ENCODE measurements around the gene F13A1.

The F13A1 gene

DNA sequence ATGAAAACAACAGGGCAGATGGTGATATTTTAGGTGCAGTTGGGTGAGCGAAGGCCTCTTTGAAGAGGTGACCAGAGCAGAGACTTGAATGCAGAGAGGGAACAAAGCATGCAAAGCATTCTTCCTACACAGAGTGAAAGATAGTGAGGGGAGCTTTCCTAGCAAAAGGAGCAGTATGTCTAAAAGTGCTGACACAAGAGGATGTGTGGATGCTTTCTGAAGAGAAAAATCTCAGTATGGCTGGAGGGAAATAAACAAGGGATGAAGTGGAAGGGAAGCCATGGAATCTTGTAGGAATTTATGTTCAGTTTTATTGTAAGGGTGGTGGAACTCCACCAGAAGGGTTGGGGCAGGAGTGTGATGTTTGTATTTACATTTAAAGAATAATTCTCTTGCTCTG is 128.6 kb downstream of the F13A1 start:
- DNase-seq (ENCODE audit: low read depth) = no peak

DNA sequence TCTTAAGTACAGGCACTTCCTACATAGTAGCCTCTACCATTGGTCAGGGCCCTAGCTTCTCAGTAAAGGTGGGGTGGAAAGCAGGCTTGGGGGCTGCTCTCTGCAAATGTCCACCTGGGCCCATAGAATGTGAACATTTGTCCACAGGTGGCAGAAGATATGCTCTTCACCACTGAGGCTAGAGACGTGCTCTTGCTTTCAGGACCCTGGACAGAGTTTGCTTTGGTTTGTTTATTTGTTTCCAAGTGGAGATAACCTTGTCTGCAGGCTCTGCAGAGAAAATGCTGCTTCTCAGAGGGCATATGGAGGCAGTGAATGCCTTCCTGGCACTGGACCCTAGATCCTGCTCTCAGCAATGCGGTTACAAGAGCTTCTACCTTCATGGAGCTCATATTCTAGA is 129.0 kb downstream of the F13A1 start:
- no peak for DNase-seq (ENCODE audit: low read depth)

DNA sequence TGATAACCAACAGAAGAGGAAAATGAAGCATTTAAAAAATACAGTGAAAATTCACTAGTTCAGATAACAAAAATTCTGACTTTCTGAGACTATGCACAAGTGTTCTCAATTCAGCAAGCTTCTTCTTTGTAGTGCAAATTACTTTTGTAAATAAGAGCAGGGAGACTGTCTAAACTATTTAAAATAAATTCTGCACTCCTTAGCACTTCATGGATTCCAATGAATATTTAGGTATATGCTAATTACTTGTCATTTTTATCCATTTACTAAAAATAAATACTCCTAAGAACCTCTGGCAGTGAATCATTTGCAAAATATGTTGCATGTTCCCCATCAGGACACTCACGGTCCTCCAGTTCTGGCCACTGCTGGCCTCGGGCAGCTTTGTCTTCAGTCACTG is 139.8 kb downstream of the F13A1 start:
- no peak for DNase-seq (ENCODE audit: low read depth)

DNA sequence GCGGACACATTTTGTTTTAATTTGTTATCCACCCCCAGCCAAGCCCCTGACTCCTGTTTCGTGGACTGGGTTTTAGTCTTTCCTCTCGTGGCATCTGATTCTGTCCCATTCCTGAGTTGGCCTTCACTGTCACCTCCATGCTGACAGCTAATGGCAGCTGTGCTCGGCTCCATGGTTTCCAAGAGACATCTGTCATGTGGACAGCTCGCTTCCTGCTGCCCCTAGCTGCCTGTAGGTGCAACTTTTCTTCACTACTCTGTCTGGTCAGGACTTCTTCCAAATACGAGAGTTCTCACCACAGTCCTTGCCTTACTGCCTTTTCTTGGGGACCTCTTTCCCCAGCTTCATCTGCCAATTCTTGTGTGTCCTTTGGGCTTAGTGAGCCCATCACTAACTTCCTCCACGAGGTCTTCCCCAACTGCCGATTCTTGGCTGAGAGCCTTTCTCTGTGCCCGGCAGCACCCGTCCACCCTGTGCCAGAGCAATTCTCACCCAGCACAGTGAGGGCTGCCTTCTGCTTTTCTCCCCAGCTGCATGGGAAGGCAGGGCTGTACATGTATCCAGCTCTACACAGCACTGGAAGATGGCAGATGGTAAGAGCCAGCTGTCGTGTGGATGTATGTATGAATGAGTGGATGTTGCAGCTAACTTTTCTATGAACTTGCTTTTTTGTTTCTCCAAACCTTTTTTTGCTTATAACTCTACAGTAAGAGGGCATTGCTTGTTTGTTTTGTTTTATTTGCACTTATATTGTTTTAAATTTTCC is 140.4 kb downstream of the F13A1 start:
- DNase-seq (ENCODE audit: low read depth) = no peak

DNA sequence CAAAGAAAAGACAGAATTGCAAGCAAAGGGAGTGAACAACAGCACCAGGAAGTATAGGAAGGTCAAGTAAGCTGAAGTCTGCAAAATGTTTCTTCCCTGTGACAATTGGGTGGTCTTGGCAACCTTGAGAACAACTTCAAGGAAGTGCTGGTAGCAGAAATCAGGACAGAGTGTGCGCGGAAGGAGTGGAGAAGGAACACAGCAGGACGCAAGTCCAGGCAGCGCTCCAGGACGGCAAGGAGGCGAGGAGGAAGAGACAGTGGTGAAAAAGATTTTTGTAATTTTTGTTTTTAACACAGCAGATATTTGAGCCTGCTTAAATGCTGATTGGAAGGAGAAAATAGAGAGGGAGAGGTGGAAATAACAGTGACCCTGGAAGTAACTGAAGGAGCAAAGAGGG is 141.7 kb downstream of the F13A1 start:
- DNase-seq (ENCODE audit: low read depth) = no peak

DNA sequence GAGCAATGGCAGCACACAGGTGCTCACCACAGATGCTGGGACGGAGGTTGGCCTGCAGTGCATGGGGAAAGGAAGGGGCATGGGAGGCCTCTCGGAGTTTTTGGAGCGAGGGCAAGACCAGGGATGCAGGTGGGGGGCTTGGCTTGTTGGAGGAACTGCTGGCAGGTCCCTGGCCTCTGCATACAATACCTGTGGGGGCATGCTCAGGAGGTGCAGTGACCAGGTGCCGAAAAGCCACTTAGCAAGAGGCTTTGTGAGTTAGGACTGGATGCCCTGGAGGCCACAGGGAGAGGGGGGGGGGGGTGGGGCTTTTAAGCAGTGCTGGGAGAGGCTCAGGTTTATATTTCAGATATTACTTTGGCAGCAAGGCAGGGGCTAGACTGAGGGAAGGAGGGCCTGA is 142.7 kb downstream of the F13A1 start:
- no peak for DNase-seq (ENCODE audit: low read depth)

DNA sequence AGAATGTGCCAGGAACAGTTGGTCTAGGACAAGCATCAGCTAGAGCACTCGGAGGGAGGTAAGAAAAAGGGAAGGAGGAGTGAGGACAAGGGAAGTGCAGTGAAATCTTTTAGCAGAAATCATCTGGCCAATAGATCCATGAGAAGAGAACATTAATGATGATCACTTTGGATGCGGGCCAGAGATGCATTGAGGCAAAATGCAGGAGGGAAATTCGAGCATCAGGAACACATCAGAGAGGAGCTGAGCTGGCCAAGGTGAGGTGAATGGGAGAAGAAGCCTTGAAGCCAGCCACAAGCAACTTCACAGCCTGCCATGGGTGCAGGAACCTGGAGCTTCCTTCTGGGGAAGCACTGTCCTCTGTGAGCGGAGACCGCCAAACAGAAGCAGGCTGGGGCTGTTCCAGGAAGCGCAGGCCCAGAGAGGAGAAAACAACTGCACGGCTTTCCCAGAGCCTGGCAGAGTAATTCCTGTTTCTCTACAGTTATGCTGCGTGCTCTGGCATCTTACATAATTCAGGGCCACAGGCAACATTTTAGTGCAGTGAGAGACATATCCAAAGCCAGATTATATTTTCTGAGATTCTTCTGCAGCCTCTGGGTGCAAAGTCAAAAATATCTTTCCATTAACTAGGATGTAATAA is 143.8 kb downstream of the F13A1 start:
- no peak for DNase-seq (ENCODE audit: low read depth)

DNA sequence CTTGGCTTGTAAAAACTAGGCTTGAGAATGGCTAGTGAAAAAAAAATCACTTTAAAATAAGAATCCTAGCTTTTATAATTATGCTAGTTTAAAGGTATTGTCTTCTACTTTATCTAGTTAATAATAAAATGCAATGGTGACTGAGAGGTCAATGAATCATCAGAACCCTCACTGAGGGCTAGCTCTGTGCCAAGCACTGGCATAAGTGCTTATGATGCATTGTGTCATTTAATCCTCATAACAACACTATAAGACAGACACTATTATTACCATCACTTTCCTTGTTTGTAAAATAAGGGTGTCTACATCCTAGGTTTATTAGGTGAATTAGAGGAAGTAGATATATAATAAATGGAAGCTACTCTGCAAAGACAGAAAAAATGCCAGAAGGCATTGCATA is 144.3 kb downstream of the F13A1 start:
- no peak for DNase-seq (ENCODE audit: low read depth)

DNA sequence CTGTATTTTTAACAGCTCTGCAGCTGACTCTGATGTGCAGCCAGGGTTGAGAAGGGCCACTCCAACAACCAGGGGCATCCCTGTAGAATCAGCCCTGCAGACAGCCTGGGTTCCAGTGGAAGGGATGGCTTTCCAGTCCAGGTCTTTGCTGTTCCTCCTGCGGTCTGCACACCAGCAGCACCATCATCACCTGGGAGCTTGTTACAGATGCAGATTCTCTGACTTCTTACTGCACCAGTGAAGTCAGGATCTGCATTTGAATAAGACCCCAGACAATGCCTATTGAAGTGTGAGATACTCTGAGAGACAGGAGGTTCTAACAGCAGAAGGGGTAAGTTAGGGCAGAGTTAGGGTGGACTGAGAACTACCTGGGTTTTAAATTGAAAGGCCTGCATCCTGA is 151.3 kb downstream of the F13A1 start:
- DNase-seq (ENCODE audit: low read depth) = no peak

DNA sequence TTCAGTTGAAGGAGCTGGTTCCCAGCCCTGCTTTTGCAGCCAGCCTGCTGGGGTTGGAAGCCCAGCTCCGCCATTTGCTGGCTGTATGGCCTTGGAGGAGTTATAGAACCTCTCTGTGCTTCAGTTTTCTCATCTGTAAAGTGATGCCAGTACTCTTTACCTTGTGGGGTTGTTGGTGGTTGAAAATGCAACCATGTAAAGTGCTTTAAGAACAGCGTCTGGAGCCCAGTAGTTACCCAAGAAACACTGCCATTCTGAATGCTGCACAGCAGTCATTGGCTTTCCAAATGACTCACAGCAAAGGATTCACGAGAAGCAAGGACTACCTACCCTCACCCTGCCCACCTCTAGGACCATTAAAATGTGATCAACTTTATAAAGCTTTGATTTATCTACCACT is 154.4 kb downstream of the F13A1 start:
- DNase-seq (ENCODE audit: low read depth) = no peak

DNA sequence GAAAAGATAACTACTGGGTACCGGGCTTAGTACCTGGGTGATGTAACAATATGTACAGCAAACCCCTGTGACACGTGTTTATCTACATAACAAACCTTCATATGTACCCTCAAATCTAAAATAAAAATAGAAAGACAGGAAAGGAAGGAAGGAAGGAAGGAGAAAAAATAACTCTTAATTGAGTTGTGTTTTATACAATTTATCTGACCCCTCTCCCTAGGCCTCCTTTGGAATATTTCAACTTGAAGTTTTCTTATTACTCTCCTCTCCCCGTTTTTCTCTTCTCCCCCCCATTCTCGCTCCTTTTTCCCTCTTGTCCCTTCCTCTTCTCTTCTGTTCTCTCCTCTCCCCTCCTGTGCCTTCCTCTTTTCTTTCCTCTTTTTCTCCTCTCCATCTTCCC is 156.1 kb downstream of the F13A1 start:
- DNase-seq (ENCODE audit: low read depth) = no peak

DNA sequence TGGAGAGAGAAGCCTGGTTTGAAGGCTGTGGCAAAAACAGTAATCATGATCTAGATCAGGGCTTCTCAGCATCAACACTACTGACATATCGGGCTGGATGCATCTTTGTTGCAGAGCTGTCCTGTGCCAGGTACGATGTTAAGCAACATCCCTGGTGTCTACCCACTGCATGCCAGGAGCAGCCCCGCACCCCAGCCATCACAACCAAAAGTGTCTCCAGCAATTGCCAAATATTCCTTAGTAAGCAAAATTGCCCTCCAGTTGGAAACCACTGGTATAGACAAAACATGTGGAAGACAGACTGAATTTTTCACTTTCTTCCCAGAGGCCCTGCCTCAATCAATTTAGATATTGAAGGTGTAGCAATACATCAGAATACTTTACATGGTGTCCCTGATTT is 166.1 kb downstream of the F13A1 start:
- DNase-seq (ENCODE audit: low read depth) = no peak

DNA sequence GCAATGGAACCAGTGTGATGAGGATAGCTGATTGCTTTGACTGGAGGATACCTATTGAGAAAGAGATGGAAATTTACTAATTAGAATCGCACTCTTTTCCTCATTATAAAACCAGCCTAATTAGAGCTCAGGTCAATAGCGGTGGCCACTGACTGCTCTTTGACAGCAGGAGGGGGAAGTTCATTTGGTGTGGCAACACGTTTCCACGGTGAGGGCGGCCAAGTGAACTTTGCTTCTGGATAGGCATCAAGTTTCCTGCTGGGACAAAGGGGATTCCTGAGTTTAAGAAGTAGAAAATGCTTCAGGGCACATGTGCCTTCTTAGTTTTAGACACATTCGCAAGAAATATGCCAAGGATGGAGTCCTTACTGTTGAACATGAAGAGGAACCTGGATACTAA is 168.4 kb downstream of the F13A1 start:
- DNase-seq (ENCODE audit: low read depth) = no peak

DNA sequence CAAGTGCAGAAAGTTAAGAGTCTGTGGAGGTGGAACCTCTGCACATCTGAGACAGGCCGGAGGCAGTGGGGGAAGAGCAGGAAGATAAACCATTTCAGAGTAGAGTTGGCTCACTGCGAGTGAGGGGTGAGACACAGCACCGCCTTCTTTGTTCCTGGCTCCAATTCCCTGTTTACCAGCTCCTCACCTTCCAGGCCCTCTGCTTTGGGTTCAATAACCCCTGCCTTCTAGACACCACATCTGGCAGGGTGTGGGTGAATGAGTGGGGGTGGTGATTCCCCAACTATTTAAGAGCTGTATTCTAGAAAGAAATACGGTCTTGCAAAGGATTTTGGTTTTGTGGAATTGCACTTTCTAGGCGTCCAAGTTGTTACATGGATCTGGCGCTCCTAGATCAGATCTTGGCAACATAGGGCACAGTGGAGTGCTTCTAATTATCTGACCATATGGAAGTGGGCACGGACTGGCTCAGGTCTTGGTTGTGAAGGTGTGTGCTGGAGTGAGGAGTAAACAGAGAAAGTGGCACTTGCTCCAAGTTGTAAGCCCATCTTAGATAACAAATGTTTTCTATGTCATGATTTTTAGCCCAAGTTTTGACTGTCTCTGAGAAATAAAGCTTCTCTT is 172.2 kb downstream of the F13A1 start:
- DNase-seq (ENCODE audit: low read depth) = no peak

DNA sequence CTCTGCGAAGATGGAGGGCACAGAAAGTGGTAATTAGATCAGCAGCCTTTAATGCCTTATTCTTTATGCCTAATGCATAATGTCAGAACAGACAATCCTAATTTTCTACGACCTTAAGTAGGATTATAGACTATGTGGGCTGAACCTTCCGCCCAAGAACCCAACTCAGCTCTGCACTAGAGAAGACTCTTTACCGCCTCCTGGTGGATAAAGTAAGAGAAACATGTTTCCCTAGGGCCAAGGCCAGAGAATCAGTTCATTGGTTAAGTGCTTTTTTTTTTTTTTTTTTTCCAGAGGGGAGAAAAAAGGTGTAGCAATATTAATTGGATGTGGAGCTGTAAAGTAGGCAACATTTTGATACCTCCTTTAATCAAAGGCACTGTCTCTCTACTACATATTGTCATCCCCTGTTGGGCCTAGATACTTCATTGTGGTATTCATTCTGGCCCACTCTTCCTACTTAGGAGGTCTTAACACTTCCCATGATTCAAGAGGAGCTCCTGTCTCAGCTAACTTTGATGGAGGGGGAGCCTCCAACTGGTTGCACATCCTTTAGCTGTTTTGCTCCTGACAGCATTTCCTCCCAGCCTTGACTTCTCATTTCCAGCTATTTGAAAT is 188.9 kb downstream of the F13A1 start:
- no peak for DNase-seq (ENCODE audit: low read depth)

DNA sequence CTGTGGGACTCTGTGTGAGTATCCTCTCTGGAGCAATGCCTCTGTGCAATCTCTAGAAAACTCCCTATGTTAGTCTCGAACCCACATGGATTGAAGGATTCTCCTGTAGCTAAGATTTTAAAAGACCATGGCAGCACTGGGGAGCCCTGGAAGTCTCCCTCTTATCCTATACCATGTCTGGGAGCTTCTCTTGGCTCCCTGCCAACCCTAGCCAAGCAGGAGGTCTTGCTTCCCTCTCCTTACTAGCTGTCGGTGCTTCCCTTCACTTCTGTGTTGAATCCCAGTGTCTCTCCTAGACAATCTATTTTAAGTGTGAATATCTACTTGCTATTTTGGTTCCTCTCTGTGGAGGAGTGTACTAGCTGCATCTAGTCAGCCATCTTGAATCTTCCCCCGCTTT is 195.0 kb downstream of the F13A1 start:
- DNase-seq (ENCODE audit: low read depth) = no peak

DNA sequence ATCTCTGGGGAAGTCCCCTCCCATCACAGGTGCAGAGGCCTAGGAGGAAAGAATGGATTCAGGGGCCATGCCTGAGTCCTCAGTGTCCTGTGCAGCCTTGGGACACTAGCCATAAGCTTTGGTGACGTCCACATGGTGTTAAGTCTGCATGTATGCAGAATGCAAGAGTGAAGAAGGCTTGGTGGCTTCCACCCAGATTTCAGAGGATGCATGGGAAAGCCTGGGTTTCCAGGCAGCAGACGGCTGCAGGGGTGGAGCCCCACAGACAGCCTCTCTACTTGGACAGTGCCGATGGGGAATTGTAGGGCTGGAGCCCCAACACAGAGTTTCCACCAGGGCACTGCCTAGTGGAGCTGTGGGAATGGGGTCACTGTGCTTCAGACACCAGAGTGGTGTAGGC is 196.7 kb downstream of the F13A1 start:
- DNase-seq (ENCODE audit: low read depth) = no peak

DNA sequence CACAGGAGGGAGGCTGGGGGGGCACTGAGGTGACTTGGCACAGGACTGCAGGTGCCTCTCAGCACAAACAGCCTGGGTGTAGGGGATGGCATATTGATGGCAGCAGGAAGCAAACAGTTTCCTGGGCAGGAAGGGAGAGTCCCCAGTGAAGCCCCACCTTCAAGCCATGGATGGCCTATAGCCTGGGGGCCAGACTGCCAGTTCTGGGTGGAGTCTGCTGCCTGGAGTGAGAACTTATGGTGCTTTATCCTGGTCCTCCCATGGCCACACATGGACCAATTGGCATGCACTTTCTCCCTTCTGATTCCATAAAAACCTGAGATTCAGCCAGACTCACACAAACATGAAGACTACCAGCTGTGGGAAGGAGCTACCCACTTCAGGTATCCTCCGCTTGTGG is 198.5 kb downstream of the F13A1 start:
- DNase-seq (ENCODE audit: low read depth) = no peak

DNA sequence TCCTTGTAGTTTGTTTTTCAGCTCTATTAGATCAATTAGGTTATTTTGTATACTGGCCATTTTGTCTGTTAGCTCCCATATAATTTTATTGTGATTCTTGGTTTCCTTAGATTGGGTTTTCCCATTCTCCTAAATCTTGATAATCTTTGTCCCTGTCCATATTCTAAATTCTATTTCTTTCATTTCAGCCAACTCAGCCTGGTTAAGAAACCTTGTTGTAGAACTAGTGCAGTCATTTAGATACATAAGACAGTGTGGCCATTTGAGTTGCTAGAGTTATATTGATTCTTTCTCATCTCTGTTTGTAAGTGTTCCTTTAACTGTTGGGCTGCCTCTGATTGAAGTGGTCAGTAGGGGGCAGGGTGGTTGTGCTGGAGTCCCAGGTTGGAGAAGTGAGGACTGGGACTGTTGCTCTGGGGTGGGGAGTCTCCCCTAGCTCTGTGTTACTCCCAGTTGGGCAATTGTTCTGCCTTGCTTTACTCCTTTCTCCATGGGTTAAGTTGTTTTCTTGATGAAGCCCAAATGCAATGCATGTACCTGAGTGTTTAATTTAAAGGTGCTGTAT is 214.9 kb downstream of the F13A1 start:
- DNase-seq (ENCODE audit: low read depth) = no peak
